Smooth muscle cell (in vitro differentiated cells): ENCODE data around the gene TNPO1. TPM values are rescaled to one million over a fixed set of nuclear protein-coding genes. Genes with fewer than 3 reads are reported as not detected.
"Not testable (repeated sequence)": the region's sequence is repeated elsewhere in the genome, so short reads cannot be mapped to it uniquely, and the experiment has no call there.

Experiments
- DNase-seq: peaks from one replicate; lab custom pipeline; 2025; ENCODE audit not compliant: unreplicated experiment; lab: John Stamatoyannopoulos, UW
- H2AFZ ChIP-seq: fragments of 200-600 bp; sonication (generic); 2 replicates; pipeline ENCODE4 v1.6.0; 2016; ENCODE audit warnings: antibody characterized with exemption, low read depth, mild to moderate bottlenecking
- H3F3A ChIP-seq: fragments of 200-600 bp; sonication (generic); 2 replicates; pipeline ENCODE4 v1.6.0; 2017; ENCODE audit warnings: antibody characterized with exemption, low read depth
- H3K27ac ChIP-seq: fragments of 200-600 bp; sonication (generic); 2 replicates; pipeline ENCODE4 v1.5.1; 2016; ENCODE audit warnings: low read depth, mild to moderate bottlenecking
- H3K27me3 ChIP-seq: fragments of 200-600 bp; sonication (generic); 2 replicates; pipeline ENCODE4 v1.6.1; 2016; ENCODE audit warnings: low read depth, mild to moderate bottlenecking
- H3K36me3 ChIP-seq: fragments of 200-600 bp; sonication (generic); 2 replicates; pipeline ENCODE4 v1.5.1; 2016; ENCODE audit warnings: low read depth
- H3K4me1 ChIP-seq: fragments of 200-600 bp; sonication (generic); 2 replicates; pipeline ENCODE4 v1.5.1; 2016; ENCODE audit warnings: low read depth
- H3K4me2 ChIP-seq: fragments of 200-600 bp; sonication (generic); 2 replicates; pipeline ENCODE4 v1.6.0; 2016; ENCODE audit warnings: mild to moderate bottlenecking
- H3K4me3 ChIP-seq: fragments of 200-600 bp; sonication (generic); 2 replicates; pipeline ENCODE4 v1.5.1; 2016; ENCODE audit warnings: mild to moderate bottlenecking
- H3K79me2 ChIP-seq: fragments of 200-600 bp; sonication (generic); 2 replicates; pipeline ENCODE4 v1.6.0; 2016; ENCODE audit warnings: low read depth, mild to moderate bottlenecking
- H3K9ac ChIP-seq: fragments of 200-600 bp; sonication (generic); 2 replicates; pipeline ENCODE4 v1.6.0; 2016; ENCODE audit warnings: low read depth
- H3K9me3 ChIP-seq: fragments of 200-600 bp; sonication (generic); replicated peaks from 2 replicates; pipeline ENCODE4 v1.5.1; 2016; ENCODE audit warnings: low read depth
- H4K20me1 ChIP-seq: fragments of 200-600 bp; sonication (generic); 2 replicates; pipeline ENCODE4 v1.6.0; 2016; ENCODE audit warnings: low read depth
- CTCF ChIP-seq: fragments of 200-600 bp; sonication (generic); IDR thresholded peaks from 2 replicates; pipeline ENCODE4 v1.5.1; 2017; ENCODE audit warnings: borderline replicate concordance, mild to moderate bottlenecking, antibody characterized with exemption; ENCODE audit not compliant: insufficient read depth, poor library complexity, severe bottlenecking
- whole genome bisulfite sequencing: methylation state at CpG from one replicate; pipeline ENCODE4 v1.1.7; 2016; ENCODE audit warnings: low lambda C conversion rate; 5-methylcytosine and 5-hydroxymethylcytosine counted together
- polyA plus RNA-seq: library from polyadenylated mRNA; unstranded; fragments of >200 nt; fragmentation: Nextera tagmentation; extraction: Ambion mirVana; gene quantifications from 2 replicates; pipeline ENCODE4 v1.2.1, GENCODE V29; 2016
- total RNA-seq: library from RNA; depleted of rRNA; stranded (reverse); fragments of >200 nt; gene quantifications from 2 replicates; pipeline ENCODE4 v1.2.3, GENCODE V29; 2014

The TNPO1 gene
- total and polyA plus RNA-seq, 2 experiments from 2014 or later: 62.7 to 182 TPM

GRCh38 chr5:72796001-72796400, 20.5 kb upstream of the TNPO1 start:
- no peak overlapping the region for H3K9ac ChIP-seq
- no peak for DNase-seq
- H3F3A ChIP-seq: no peaks in the 10 kb centered on the region
- H3K9me3 ChIP-seq: no peaks in the 10 kb centered on the region
- no peaks in the 10 kb centered on the region for H3K36me3 ChIP-seq
- H3K4me2 ChIP-seq: no peak overlapping the region
- H3K4me3 ChIP-seq: no peak overlapping the region
- TF ChIP-seq CTCF: no peak
- H3K4me1 ChIP-seq: no peaks in the 10 kb centered on the region
- H3K27ac ChIP-seq: no peak overlapping the region
- H4K20me1 ChIP-seq: no peaks in the 10 kb centered on the region
- H3K79me2 ChIP-seq: no peaks in the 10 kb centered on the region
- no peaks in the 10 kb centered on the region for H3K27me3 ChIP-seq
- H2AFZ ChIP-seq: no peak overlapping the region
- WGBS: 87% methylated on average over 3 of the region's 3 CpGs

GRCh38 chr5:72799721-72800120, 16.7 kb upstream of the TNPO1 start:
- 85% methylated on average over 1 of the region's 1 CpG for WGBS
- Histone ChIP-seq H3K4me2 (no peak overlapping the region), H3K4me1 (no peaks in the 10 kb centered on the region), H3K9me3 (no peaks in the 10 kb centered on the region), H3F3A (no peaks in the 10 kb centered on the region), H3K9ac (no peak overlapping the region), H3K27ac (no peak overlapping the region), H3K4me3 (no peak overlapping the region), H2AFZ (no peak overlapping the region), H4K20me1 (no peaks in the 10 kb centered on the region), H3K36me3 (no peaks in the 10 kb centered on the region), H3K27me3 (no peaks in the 10 kb centered on the region), H3K79me2 (no peaks in the 10 kb centered on the region)
- TF ChIP-seq CTCF: no peak
- no peak for DNase-seq

DNA sequence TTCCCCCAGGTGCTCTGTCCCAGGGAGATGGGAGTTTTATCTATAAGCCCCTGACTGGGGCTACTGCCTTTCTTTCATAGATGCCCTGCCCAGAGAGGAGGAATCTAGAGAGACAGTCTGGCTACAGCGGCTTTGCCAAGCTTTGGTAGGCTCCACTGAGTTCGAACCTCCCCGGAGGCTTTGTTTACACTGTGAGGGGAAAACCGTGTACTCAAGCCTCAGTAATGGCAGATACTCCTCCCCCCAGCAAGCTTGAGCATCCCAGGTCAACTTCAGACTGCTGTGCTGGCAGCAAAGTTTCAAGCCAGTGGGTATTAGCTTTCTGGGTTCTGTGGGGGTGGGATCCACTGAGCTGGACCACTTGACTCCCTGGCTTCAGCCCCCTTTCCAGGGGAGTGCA, 7.8 kb upstream of the TNPO1 start:
- H3K27ac ChIP-seq, H3K4me1 ChIP-seq, H3K36me3 ChIP-seq, DNase-seq, H3K9ac ChIP-seq, H3K4me3 ChIP-seq, H3K27me3 ChIP-seq, H3K9me3 ChIP-seq, H4K20me1 ChIP-seq, H3K79me2 ChIP-seq, H2AFZ ChIP-seq, H3F3A ChIP-seq, H3K4me2 ChIP-seq: not testable (repeated sequence)
- 83% methylated on average over 4 of the region's 4 CpGs for WGBS

DNA sequence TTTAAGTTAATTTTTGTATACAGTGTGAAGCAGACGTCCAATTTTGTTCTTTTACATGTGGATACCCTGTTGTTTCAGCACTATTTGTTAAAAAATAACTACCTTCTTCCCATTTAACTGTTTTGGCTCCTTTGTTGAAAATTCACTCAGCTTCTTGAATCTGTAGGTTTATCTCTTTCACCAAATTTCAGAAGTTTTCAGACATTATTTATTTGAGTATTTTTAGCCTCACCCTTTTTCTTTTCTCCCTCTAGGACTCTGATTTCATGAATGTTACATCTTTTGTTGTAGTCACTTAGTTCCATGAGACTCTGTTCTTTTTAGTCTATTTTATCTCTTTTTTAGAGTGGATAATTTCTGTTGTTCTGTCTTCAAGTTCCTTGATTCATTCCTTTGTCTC, 4.6 kb upstream of the TNPO1 start:
- H3F3A ChIP-seq: peaks cover 16% of the 10 kb centered on the region
- H3K9ac ChIP-seq: no peak overlapping the region
- no peaks in the 10 kb centered on the region for H3K79me2 ChIP-seq
- H3K4me2 ChIP-seq: no peak overlapping the region
- no peak for TF ChIP-seq CTCF
- no peaks in the 10 kb centered on the region for H3K27me3 ChIP-seq
- H4K20me1 ChIP-seq: no peaks in the 10 kb centered on the region
- no peak overlapping the region for H2AFZ ChIP-seq
- no peaks in the 10 kb centered on the region for H3K36me3 ChIP-seq
- H3K27ac ChIP-seq: no peak overlapping the region
- H3K4me1 ChIP-seq: peaks cover 17% of the 10 kb centered on the region
- DNase-seq: no peak
- WGBS: 92% methylated on average over 1 of the region's 1 CpG
- H3K4me3 ChIP-seq: no peak overlapping the region
- no peaks in the 10 kb centered on the region for H3K9me3 ChIP-seq
